AG08395 (cell line): ENCODE data around the gene DOLPP1.
A peak's percentile ranks its signal among the peaks of the same experiment; 100 is the strongest.

Experiments used
- DNase-seq: peaks from one replicate; pipeline ENCODE4 v3.0.0; 2012; ENCODE audit warnings: mixed read lengths, low spot score

DOLPP1 gene

GRCh38 chr9:129094387-129095169, 13.7 kb downstream of the DOLPP1 start:
- DNase-seq: no peak

- DNase-seq: no peak
These were observed 14.3 kb downstream of the DOLPP1 start for GRCh38 chr9:129095170-129095667.

- DNase-seq: no peak
These were observed 15.0 kb downstream of the DOLPP1 start for GRCh38 chr9:129095908-129096307.

GRCh38 chr9:129097671-129098306, 16.9 kb downstream of the DOLPP1 start:
- no peak for DNase-seq

GRCh38 chr9:129098328-129098727, 17.4 kb downstream of the DOLPP1 start:
- DNase-seq: no peak

GRCh38 chr9:129100383-129101169, 19.7 kb downstream of the DOLPP1 start:
- DNase-seq: no peak

GRCh38 chr9:129101279-129101678, 20.4 kb downstream of the DOLPP1 start:
- DNase-seq: no peak

- no peak for DNase-seq
These were observed 21.2 kb downstream of the DOLPP1 start for GRCh38 chr9:129102095-129102525.

GRCh38 chr9:129102791-129103594, 22.1 kb downstream of the DOLPP1 start:
- DNase-seq: peak; percentile 65

- no peak for DNase-seq
These were observed 22.7 kb downstream of the DOLPP1 start for GRCh38 chr9:129103595-129103965.

GRCh38 chr9:129104051-129104450, 23.1 kb downstream of the DOLPP1 start:
- no peak for DNase-seq

GRCh38 chr9:129105857-129106694, 25.2 kb downstream of the DOLPP1 start:
- DNase-seq: no peak

GRCh38 chr9:129107651-129108050, 26.7 kb downstream of the DOLPP1 start:
- no peak for DNase-seq

- DNase-seq: no peak
These were observed 27.3 kb downstream of the DOLPP1 start for GRCh38 chr9:129108083-129108804.

GRCh38 chr9:129108805-129109536, 28.1 kb downstream of the DOLPP1 start:
- DNase-seq: no peak

GRCh38 chr9:129109537-129109903, 28.6 kb downstream of the DOLPP1 start:
- DNase-seq: peak; percentile 60

GRCh38 chr9:129109952-129110739, 29.2 kb downstream of the DOLPP1 start:
- DNase-seq: peak; percentile 61

GRCh38 chr9:129110740-129111527, 30.0 kb downstream of the DOLPP1 start, which contains the start of the genes CRAT and PTPA:
CRAT (minus strand) TSS chr9:129110793; CDS start chr9:129110509, 284 bp downstream.
PTPA (plus strand) TSS chr9:129111415; CDS start chr9:129111601, 186 bp downstream.
- DNase-seq: peak; percentile 100
